ENCODE data around the gene LRP8.

The LRP8 gene

DNA sequence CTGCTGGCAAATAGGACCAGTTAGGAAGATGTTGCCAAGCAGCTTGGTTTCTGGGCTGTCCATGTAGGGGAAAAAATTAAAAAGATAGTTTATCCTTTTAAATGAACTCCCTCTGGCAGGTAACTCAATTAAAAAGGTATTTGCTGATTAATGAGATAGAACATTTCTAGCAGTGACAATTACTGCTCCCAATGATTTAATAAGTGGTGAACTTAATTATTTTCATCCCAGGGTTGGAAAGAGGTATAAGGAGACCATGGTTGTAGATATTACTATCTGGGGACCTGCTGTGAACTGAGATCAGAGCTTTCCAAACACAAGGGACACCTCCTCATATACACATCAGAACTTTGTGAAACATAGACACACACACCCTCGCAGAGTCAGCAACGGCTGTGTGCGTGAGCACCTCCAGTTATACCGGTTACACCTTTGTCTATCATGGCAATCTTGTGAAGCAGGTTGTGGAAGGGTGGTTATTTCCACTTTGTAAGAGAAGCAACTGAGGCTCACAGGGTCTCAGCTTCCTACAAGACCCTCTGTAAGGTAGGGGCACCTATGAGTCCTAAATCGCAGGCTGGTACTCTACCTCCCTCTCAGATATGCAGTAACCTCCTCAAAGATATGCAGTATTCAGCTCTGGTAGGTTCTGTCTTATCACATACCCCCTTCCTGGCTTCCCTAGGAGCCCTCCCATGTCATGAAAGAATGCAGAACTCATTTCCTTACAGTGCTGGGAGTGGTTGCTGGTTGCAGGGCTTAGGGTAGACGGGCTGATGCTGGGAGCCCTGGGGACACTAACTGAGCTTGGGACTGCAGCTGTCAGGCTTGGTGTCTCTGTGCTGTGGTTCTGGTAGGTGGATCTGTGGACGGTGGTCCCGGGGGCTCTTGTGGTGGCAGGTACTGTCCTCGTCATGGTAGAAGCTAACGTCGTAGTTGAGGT is 71.1 kb downstream of the LRP8 start:
- DNase-seq, result no peak

DNA sequence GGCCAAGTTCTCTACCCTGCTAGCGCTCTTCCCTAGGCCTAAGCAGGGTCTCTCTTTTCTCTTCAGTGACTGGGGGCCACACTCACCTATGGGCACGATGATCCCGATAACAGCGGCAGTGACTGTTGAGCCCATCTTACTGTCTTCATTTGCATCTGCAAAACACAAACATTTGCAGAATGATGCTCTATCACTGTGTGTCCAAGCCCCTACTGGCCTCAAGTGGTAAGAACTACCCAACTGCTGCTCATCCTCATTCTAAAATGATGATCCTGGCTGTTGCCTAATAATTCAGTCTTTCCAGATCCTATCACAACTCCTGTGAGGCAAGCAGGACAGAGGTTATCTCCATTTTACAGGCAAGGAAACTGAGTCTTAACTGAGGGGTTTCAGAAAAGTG is 72.8 kb downstream of the LRP8 start:
- DNase-seq, result no peak

DNA sequence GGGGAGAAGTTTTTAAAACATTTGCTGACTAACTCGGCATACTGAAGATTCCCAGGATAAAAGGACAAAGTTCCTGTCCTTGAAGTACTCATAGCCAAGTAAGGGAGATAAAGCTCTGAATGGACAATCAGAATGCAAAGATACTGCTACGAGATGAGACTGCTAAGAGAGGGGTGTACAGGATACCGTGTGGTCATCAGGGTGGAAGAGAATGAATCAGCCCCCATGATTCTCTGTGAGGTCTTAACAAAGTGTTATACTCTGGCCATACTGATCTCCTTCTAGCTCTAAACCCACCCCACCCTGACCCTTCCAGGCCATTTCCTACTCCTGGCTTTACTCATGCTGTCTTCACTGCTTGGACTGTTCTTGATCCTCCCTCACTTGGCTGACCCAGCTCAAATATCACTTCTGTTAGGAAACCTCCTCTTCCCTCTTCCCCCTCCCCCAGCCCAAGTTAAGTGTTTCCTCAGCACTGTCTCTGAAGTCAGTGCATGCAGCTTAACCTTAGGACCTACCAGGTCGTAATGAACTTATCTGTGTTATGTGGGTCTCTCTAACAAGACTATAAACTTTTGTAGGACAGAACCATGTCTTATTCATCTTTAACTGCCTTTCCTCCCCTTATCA is 73.7 kb downstream of the LRP8 start:
- no peak for DNase-seq

DNA sequence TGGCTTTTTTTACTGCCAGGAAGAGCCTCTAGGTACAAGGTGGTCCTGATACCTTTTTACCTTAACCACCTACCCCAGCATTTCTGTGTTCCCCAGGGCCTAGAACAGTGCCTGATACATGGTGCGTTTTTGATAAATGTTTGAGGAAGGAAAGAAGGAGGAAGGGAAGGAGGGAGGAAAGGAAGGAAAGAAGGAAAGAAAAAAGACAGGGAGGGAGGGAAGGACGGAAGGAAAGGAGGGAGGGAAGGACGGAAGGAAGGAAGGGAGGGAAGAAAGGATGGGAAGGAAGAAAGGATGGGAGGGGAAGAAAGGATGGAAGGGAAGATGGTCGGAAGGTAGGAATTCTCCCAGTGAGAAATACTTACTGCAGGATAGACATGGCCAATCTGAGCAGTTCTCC is 77.5 kb downstream of the LRP8 start:
- DNase-seq, result no peak

DNA sequence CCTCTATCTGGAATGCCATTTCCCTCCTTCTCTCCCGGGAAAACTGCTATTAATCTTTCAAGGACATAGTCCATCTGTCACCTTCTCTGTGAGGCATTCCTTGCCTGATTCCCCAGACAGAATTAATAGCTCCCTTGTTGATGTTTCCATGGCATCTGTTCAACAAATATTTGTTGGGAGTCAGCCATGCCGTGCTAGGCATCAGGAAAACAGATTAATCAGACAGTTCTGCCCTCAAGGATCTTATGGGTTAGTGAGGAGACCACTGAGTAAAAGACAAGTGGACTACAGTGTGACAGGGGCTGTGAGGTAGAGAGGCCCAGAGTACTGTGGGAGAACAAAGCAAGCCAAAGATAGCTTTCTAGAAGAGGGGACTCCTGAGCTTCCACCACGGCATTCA is 78.2 kb downstream of the LRP8 start:
- DNase-seq, result peak; percentile 30

DNA sequence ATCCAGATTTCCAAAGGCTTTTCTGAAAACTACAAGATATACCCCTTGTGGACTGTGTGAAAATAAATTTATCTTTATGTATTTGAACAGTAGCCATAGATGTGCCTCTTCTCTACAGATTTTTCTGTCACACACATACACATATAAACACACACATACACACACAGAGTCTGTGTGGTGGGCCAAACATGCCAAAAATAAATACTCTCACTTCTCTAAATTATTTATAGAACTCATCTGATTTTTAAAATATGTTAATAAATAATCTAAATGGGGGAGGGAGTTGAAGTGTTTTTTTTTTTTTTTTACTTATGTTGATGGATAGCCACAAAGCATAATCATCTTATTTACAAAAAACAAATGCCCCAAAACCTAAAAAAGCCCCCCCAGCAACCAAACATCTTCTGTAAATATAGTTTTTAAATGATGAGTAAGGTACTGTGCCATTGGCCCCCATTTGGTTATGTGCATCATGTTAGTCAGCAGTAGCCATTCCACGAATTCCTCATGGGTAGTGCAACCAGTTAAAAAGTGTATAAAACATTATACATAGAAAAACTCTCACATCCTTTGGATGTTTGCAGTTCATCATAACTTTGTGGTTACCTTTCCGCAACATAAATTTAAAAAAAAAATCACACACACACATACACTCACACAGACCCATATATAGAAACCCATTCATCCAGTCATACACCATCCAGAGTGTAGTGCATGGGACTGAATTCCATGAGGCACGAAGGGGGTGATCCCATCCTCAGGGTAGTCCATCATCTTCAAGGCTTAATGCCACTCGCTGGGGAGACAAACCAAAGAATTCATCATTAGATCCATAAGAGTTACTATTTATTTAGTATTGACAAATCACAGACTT is 81.4 kb downstream of the LRP8 start:
- no peak for DNase-seq

DNA sequence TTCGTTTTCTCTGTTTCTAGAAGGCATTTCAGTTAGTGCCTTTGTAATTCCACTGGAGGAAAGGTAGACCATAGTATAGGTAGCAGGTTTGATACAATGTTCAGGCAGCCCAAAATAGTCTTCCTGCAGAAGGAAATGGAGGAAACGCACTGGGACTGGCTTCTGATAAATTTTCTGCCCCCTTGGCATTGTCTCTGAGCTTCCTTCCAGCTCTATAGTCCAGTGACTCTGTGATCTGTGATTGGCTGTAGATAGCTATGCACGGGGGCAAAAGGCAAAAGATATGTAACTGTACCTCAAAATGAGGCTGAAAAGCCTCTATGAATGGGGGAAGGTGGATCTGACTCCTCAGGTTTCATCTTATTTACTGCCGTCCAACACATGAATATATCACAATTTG is 83.7 kb downstream of the LRP8 start:
- no peak for DNase-seq

DNA sequence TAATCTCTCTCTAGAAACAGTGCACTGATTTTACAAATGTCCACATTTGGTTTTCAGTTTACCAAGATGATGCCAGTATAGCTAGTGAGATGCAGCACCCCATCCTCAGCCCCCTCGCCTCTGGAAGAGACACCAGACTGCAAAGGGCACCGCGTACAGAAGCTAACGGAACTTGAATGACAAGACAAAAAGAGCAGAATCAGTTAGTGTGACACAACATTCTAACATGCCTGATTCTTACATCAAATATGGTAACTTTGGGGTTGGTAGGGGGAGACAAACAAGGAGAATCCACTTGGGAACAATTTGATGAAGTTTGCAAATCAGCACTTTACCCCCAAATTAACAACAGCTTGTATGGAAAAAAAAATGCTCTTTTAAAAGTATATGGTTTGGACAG is 85.5 kb downstream of the LRP8 start:
- no peak for DNase-seq

DNA sequence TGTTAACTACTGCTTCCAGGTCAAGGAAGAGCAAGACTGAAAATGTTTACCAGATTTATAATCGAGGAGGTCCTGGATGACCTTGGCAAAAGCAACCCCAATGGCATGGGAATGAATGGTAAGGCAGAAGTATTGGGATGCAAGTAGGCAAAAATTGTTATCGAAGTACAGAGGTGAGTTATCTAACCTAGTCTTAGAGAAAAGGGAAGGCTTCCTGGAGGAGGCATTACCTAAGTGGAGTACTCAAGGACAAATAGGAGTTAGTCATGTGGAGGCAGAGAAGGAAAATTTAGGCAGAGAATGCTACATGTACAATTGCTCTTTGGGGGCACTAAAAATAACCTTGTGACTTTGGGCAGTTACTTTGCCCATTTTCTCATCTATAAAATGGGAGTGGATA is 86.0 kb downstream of the LRP8 start:
- DNase-seq, result no peak

DNA sequence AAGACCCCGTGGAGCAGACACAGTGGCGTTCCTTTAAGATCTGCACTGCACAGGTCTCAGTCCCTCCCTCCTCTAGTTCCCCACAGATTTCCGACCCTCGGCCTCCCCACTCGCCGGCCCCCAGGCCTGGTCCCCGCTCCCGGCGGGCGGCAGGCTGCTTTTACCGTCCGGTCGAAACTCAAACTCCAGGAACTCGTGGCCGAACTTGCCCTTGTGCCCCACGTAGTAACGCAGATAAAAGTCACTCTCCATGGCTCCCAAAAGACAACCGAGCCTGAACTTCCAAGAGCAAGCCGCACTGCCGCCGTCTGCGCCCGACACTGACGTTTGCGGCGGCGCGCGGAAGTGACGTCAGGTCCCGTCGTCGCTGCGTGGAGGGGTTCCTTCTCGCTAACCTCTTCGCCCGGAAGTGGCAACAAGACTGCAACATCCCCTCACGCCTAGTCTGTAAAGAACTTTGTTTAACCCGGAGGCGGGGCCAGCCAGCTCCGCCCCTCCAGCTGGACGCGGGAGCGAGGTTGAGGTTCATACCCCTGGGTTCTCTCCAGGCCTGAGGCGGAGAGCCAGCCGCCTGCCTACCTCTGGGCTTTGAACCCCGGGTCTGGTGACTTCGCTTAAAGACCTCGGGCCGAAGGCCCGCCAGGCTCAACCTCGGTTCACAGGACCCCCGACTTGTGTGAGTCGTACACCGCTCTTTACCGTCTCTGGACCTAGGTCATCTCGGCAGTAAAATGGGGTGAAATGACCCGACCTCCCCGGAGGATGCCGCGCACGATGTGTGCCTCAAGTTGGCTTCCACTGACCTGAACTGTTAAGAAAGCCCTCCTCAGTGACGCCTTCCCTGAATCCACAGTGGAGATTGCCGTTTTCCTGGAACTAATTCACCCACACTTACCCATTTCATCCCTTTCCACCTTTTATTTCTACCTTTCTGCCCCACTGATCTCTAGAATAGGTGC is 89.4 kb downstream of the LRP8 start, which contains the start of gene MAGOH:
MAGOH (minus strand) TSS at position 322 of the 959 bp plus-strand sequence; CDS start at position 252, 70 bp downstream.
- DNase-seq, result peak; percentile 93

DNA sequence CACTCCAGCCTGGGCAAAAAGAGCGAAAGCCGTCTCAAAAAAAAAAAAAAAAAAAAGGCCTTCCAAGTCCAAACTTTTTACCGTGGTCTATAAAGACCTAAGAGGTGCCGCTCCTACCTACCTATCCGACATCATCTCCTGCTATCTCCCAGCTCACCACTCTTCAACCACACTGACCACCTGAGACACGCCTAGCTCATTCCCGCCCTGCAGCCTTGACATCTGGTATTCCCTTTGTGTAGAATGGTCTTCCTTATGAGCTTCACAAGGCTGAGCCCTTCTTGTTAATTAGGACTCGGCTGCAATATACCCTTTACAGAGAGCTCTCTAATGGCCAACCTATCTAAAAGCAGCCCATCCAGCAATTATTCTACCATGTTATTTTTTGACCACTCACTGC is 90.2 kb downstream of the LRP8 start:
- no peak for DNase-seq

DNA sequence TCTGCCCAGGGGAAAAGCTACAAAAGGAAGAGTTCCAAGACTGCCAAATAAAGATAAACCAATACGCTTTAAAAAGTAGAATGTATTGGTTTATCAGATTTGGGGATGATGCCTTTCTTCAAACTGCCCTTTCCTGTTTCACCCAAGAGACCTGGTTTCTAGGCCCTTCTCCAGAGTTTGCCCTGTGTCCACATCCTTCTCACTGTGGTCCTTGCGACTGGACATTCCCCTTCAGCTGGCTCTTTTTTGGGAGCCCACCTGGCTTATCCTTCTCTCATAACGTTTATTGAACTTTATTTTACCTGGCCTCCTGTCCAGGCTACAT is 106.9 kb downstream of the LRP8 start:
- DNase-seq, result no peak

DNA sequence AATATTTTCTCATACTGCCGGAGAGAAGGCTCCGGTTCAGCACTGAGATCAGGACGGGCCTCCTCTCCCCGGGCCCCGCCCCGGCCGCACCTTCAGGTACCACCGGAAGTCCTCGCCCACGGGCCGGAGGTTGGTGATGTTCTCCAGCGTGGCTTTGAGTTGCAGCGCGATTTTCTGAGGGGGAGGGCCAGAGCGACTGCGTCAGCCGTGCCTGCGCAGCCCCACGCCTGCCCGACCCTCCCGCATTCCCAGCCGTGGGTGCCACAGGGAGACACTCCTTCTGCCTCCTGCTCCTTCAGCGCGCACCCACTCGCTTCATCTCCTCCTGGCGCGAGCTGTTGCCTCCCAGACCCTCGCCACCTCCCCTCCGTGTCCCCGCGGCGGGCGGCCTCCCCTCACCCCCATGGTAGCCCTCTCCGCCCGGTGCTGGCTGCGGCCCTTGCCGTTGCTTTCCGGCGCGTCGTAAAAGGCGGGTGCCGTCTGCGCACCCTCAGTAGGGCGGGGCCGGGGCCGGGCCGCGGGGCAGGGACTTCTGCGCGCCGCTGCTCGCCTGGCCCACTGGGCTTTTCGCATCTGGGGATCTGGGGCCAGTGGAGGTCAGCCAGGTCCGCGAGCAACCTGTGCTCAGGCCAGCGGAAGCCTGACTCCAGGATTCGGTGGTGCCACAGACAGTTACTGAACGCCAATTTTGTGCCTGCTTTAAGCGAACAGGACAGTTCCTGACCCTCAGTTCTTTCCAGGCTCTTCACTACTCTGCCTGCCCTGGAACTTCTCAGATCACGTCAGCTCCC is 107.5 kb downstream of the LRP8 start, which contains the start of gene CZIB:
CZIB (minus strand) TSS at position 464 of the 791 bp plus-strand sequence; CDS start at position 405, 59 bp downstream.
- DNase-seq, result peak; percentile 94

DNA sequence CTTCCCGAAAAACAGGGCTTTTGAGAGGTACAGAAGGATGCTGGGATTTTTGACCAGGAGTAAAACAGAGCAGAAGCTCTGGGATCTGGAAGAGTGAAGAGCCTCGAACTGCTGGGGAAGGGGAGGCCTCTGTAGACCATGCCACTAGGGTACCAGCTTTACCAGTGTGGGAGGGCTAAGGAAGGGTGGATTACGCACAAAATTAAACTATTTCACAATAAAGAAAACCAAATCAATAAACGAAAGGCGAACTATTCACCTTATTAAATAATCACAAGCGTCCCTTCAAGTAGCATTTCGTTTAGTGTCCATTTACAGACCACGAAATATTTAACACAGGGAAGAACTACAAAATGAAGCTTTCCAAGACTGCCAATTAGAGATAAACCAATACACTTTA is 108.2 kb downstream of the LRP8 start:
- no peak for DNase-seq

DNA sequence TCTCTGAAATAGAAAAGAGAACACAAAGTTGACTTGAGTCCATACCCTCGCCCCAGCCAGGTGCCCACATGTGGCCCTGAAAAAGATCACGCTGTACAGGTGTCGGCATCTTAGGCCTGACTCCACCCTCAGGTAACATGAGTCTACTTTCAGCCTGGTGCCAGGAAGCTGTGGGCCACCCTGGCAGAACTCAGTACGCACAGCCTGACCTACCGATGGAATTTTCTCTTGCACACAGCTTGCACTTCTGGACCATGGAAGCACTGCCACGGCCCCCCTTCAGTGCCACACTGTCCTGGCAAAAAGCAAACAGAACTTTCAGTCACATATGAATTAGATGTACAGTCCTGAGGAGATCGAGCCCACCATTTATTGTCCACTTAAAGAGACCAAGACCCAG is 109.7 kb downstream of the LRP8 start:
- DNase-seq, result no peak

DNA sequence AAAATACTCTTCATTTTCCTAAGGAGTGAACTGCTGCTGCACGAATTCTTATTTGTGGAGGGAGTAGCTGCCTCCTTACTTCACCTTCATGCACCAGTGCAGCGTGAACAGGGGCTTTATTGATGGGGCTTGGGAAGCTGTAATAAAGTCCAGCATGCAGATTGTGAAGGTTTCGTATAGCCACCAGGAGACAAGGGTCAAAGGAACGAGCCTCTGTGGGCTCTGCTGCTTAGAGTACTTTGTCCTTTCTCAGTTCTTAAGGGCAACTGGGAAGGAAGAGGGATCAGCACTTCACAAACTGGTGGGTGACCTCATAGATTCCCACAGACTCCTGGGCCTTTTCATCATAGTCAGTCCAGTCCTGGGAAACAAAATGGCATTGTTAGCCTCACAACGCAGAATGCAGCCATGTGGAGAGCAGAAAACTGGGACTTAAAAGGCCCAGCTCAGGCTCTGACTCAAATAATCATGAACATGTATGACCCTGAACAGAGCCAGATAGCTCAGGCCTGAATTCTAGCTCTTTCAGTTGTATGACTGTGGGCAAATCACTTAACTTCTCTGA is 113.4 kb downstream of the LRP8 start:
- DNase-seq, result no peak

DNA sequence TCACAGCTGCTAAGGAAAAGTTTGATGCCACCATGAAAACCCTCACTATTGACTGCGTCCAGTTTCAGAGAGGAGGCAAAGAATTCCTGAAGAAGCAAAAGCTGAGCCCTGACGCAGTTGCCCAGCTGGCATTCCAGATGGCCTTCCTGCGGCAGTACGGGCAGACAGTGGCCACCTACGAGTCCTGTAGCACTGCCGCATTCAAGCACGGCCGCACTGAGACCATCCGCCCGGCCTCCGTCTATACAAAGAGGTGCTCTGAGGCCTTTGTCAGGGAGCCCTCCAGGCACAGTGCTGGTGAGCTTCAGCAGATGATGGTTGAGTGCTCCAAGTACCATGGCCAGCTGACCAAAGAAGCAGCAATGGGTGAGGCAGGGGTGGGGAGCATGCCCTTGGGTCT is 116.9 kb downstream of the LRP8 start:
- no peak for DNase-seq

DNA sequence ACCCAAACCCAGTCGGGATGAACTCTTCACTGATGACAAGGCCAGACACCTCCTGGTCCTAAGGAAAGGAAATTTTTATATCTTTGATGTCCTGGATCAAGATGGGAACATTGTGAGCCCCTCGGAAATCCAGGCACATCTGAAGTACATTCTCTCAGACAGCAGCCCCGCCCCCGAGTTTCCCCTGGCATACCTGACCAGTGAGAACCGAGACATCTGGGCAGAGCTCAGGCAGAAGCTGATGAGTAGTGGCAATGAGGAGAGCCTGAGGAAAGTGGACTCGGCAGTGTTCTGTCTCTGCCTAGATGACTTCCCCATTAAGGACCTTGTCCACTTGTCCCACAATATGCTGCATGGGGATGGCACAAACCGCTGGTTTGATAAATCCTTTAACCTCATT is 117.5 kb downstream of the LRP8 start:
- DNase-seq, result no peak

DNA sequence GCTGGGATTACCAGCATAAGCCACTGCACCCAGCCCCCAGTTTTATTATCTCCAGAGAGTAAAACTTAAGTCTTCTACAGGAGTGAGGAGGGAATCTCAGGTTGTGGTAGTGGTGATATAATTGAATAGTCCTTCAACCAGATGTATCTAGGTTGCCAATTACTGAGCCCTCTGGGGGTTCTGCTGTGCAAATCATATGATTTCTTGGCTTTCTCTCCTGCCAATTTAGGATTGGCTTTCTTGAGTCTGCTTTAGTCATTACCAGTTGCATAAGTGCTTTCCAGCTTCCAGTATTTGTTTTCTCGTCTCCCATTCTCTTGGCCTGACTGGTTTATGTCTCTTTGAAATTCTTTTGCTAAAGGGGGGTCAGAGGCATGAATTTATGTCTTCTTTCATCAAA is 120.1 kb downstream of the LRP8 start:
- no peak for DNase-seq

DNA sequence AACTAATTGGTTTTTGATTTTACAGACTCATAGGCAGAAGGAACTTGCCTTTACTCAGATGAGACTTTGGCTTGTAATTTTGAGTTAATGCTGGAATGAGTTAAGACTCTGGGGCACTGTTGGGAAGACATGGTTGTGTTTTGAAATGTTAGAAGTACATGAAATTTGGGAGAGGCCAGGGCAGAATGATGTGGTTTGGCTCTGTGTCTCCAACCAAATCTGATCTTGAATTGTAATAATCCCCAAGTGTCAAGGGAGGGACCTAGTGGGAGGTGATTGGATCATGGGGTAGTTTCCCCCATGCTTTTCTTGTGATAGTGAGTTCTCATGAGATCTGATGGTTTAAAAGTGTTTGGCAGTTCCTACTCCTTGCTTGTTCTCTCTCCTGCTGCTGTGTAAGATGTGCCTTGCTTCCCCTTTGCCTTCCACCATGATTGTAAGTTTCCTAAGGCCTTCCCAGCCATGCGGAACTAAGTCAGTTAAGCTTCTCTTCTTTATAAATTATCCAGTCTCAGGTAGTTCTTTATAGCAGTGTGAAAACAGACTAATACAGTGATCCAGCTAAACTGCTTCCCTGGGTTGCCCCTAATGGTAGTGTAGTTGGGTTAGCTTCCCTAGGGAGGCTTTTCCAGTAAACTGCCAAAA is 121.0 kb downstream of the LRP8 start:
- DNase-seq, result no peak
